ENCODE data around the gene EIF2B1.
A peak's percentile ranks its signal among the peaks of the same experiment; 100 is the strongest.
"Not testable (repeated sequence)": the region's sequence is repeated elsewhere in the genome, so short reads cannot be mapped to it uniquely, and the experiment has no call there.

Gene EIF2B1

GRCh38 chr12:123608182-123608581 lies 25.3 kb downstream of the EIF2B1 start:
- TF ChIP-seq ARNTL (CRISPR knock-in tag; IDR thresholded peaks at IDR 0.05; ENCODE audit: borderline replicate concordance, low read depth), result no peak
- TF ChIP-seq ZNF565 (CRISPR knock-in tag; conservative IDR thresholded peaks at IDR 0.05; ENCODE audit: low read depth), result no peak
- no peak for TF ChIP-seq CREB5 (CRISPR knock-in tag; IDR thresholded peaks at IDR 0.05; ENCODE audit: low read depth)
- TF ChIP-seq SNAI2 (CRISPR knock-in tag; IDR thresholded peaks at IDR 0.05), result no peak
- no peak for TF ChIP-seq TSHZ2 (CRISPR knock-in tag; IDR thresholded peaks at IDR 0.05)
- no peak for TF ChIP-seq POU6F1 (CRISPR knock-in tag; IDR thresholded peaks at IDR 0.05; ENCODE audit: borderline replicate concordance, low read depth)
- no peak for TF ChIP-seq ZFP30 (CRISPR knock-in tag; IDR thresholded peaks at IDR 0.05)
- TF ChIP-seq CSDC2 (CRISPR knock-in tag; IDR thresholded peaks at IDR 0.05), result no peak
- TF ChIP-seq TOX (CRISPR knock-in tag; IDR thresholded peaks at IDR 0.05; ENCODE audit: borderline replicate concordance), result no peak
- ATAC-seq, result no peak

- no peak for TF ChIP-seq PPARA (CRISPR knock-in tag; IDR thresholded peaks at IDR 0.05; ENCODE audit: borderline replicate concordance)
- TF ChIP-seq ZNF565 (CRISPR knock-in tag; conservative IDR thresholded peaks at IDR 0.05; ENCODE audit: low read depth), result no peak
- TF ChIP-seq POU6F1 (CRISPR knock-in tag; IDR thresholded peaks at IDR 0.05; ENCODE audit: borderline replicate concordance, low read depth), result no peak
- ATAC-seq, result no peak
Measured at GRCh38 chr12:123607756-123608155, 25.7 kb downstream of the EIF2B1 start.

GRCh38 chr12:123603495-123603894 lies 30.0 kb downstream of the EIF2B1 start:
- not testable (repeated sequence) for ATAC-seq

- 0 out of 3 replicates have a peak, but pooled peaks have one; percentile 1 for ATAC-seq
- TF ChIP-seq OSR1 (CRISPR knock-in tag; IDR thresholded peaks at IDR 0.05) (no peak), ZNF70 (CRISPR knock-in tag; IDR thresholded peaks at IDR 0.05) (no peak), CREB5 (CRISPR knock-in tag; IDR thresholded peaks at IDR 0.05; ENCODE audit: low read depth) (no peak), TSHZ2 (CRISPR knock-in tag; IDR thresholded peaks at IDR 0.05) (no peak), ESRRG (CRISPR knock-in tag; IDR thresholded peaks at IDR 0.05) (no peak), TOX (CRISPR knock-in tag; IDR thresholded peaks at IDR 0.05; ENCODE audit: borderline replicate concordance) (no peak), POU6F1 (CRISPR knock-in tag; IDR thresholded peaks at IDR 0.05; ENCODE audit: borderline replicate concordance, low read depth) (no peak), SNAI2 (CRISPR knock-in tag; IDR thresholded peaks at IDR 0.05) (no peak), ZFP30 (CRISPR knock-in tag; IDR thresholded peaks at IDR 0.05) (no peak), ZNF8 (CRISPR knock-in tag; IDR thresholded peaks at IDR 0.05) (no peak)
Measured at GRCh38 chr12:123602651-123603195, 30.8 kb downstream of the EIF2B1 start.
